GM12892 (cell line): ENCODE data around the gene FBXW9.

Experiments
- DNase-seq: peaks from one replicate; pipeline ENCODE4 v3.0.0; 2011; ENCODE audit not compliant: insufficient read length
- FAIRE-seq: peaks from 2 replicates; lab custom pipeline; 2011; peaks lifted over from hg19 to GRCh38; lab: Jason Lieb, UNC
- POLR2A ChIP-seq: IDR thresholded peaks from 2 replicates; pipeline ENCODE4 v1.6.1; 2011; ENCODE audit warnings: low read depth, low read length, control low read depth
- POLR2AphosphoS5 ChIP-seq: IDR thresholded peaks from 2 replicates; pipeline ENCODE4 v1.6.1; 2011; ENCODE audit warnings: low read depth, low read length, control low read depth
- TAF1 ChIP-seq: IDR thresholded peaks from 2 replicates; pipeline ENCODE4 v1.6.1; 2011; ENCODE audit warnings: low read depth, mild to moderate bottlenecking, control low read depth, low read length, borderline replicate concordance

The FBXW9 gene

DNA sequence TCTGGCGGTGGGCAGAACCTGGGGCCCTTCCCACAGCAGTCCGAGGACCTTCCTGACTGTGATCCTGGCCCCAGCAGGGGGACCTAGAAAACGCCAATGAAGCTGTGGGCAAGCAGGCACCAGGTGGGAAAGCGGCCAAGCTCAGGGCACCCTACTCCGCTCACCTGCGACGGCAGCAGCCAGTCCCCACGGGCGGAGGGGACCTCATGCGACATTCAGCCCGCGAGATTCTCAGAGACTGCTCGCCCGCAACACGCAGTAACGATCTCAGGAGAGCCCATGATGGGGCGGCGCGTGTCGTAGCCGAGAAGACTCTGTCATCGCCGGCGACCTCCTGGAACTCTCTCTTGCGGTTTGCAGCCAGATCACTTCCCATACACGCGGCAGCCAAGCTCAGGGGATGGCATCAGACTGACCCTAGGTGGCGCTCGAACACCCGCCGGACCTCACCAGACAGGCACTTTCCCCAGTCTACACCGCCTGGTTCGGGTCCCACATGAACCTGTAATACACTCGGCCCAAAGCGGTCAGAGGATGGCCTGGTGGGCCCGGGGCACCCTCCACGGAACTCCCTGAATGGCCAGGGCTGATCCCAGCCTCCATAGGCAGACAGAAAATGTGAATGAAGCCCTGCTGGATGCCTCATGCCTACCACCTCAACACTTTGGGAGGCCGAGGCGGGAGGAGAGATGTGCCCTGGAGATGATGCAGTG, 56.4 kb downstream of the FBXW9 start:
- FAIRE-seq, result peak; percentile 83

More for the DNA sequence above, 56.4 kb downstream of the FBXW9 start:
- TF ChIP-seq POLR2A (no peak), POLR2AphosphoS5 (no peak), TAF1 (no peak)
- DNase-seq, result peak; percentile 87
